ENCODE results near the gene USP31.

The USP31 gene

DNA sequence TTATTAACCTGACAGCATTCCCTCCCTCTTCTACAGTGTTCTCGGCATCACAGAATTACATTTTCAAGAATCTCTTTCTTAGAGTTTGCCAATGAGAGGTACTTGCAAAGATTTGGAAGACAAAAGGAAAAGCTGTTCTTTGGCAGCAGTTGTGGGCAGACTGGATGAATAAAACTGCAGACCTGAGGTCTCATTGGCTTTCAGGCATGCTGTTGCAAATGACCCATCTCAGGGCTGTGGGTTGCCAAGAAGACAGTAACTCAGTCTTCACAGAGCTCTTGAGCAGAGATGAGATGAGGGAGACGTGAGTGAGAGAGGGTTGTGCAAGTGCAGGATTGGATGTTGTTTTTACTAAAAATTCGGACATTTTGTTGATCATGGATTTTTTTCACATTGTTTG is 11.3 kb upstream of the USP31 start:
- Histone ChIP-seq H3K9me2 (ENCODE audit: low read depth, low read length) (no peaks in the 10 kb centered on the region), H3F3A (ENCODE audit: insufficient read depth, low read length) (no peaks in the 10 kb centered on the region), H3K27ac (ENCODE audit: low read depth, low read length, poor library complexity, severe bottlenecking) (no peak overlapping the region), H2AFZ (ENCODE audit: low read length) (no peak overlapping the region), H3K4me1 (ENCODE audit: insufficient read depth, low read length, severe bottlenecking) (no peaks in the 10 kb centered on the region), H3K9me3 (ENCODE audit: low read length) (no peaks in the 10 kb centered on the region), H3K36me3 (ENCODE audit: insufficient read depth, low read length) (no peaks in the 10 kb centered on the region), H3K4me2 (ENCODE audit: low read length) (no peak overlapping the region), H3K4me3 (ENCODE audit: low read depth, low read length, poor library complexity, severe bottlenecking) (no peak overlapping the region), H3K9ac (ENCODE audit: low read length) (no peak overlapping the region), H3K79me2 (ENCODE audit: insufficient read depth, low read length) (no peaks in the 10 kb centered on the region), H3K27me3 (ENCODE audit: insufficient read depth, low read length) (no peaks in the 10 kb centered on the region; the same call in 1 of the 2 replicates), H4K20me1 (ENCODE audit: insufficient read depth, low read length) (no peaks in the 10 kb centered on the region)
- TF ChIP-seq EZH2 (IDR thresholded peaks at IDR 0.05; ENCODE audit: borderline replicate concordance, low read length) = no peak
- TF ChIP-seq, protein P1, sequence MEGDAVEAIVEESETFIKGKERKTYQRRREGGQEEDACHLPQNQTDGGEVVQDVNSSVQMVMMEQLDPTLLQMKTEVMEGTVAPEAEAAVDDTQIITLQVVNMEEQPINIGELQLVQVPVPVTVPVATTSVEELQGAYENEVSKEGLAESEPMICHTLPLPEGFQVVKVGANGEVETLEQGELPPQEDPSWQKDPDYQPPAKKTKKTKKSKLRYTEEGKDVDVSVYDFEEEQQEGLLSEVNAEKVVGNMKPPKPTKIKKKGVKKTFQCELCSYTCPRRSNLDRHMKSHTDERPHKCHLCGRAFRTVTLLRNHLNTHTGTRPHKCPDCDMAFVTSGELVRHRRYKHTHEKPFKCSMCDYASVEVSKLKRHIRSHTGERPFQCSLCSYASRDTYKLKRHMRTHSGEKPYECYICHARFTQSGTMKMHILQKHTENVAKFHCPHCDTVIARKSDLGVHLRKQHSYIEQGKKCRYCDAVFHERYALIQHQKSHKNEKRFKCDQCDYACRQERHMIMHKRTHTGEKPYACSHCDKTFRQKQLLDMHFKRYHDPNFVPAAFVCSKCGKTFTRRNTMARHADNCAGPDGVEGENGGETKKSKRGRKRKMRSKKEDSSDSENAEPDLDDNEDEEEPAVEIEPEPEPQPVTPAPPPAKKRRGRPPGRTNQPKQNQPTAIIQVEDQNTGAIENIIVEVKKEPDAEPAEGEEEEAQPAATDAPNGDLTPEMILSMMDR (IDR thresholded peaks at IDR 0.05; ENCODE audit: low read length) = no peak

DNA sequence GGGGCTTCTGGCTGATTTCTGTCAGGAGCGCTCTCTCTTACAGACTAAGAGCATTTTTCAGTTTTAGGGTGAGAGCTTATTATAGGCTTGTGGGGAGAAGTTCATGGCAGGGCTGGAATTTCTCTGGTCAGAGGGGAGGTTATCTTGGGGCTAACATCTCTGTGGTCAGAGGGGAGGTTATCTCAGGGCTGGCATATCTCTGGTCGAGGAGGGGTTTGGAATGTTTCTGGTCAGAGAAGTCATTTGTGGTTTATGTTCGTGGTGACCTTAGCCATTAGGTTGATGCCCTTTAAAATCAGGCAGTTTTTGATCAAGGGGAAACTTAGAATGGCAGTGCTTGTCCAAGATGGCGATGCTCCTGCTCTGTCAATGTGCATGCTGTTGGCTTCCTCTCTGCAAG is 10.8 kb upstream of the USP31 start:
- Histone ChIP-seq H3K4me2 (ENCODE audit: low read length) (no peak overlapping the region), H3K4me1 (ENCODE audit: insufficient read depth, low read length, severe bottlenecking) (no peaks in the 10 kb centered on the region), H3F3A (ENCODE audit: insufficient read depth, low read length) (no peaks in the 10 kb centered on the region), H3K79me2 (ENCODE audit: insufficient read depth, low read length) (no peaks in the 10 kb centered on the region), H3K27ac (ENCODE audit: low read depth, low read length, poor library complexity, severe bottlenecking) (no peak overlapping the region), H3K9ac (ENCODE audit: low read length) (no peak overlapping the region), H3K4me3 (ENCODE audit: low read depth, low read length, poor library complexity, severe bottlenecking) (no peak overlapping the region), H3K36me3 (ENCODE audit: insufficient read depth, low read length) (no peaks in the 10 kb centered on the region), H3K27me3 (ENCODE audit: insufficient read depth, low read length) (no peaks in the 10 kb centered on the region; the same call in 1 of the 2 replicates), H4K20me1 (ENCODE audit: insufficient read depth, low read length) (no peaks in the 10 kb centered on the region), H3K9me2 (ENCODE audit: low read depth, low read length) (no peaks in the 10 kb centered on the region), H2AFZ (ENCODE audit: low read length) (no peak overlapping the region), H3K9me3 (ENCODE audit: low read length) (no peaks in the 10 kb centered on the region)
- TF ChIP-seq, protein P1 (IDR thresholded peaks at IDR 0.05; ENCODE audit: low read length) = no peak

DNA sequence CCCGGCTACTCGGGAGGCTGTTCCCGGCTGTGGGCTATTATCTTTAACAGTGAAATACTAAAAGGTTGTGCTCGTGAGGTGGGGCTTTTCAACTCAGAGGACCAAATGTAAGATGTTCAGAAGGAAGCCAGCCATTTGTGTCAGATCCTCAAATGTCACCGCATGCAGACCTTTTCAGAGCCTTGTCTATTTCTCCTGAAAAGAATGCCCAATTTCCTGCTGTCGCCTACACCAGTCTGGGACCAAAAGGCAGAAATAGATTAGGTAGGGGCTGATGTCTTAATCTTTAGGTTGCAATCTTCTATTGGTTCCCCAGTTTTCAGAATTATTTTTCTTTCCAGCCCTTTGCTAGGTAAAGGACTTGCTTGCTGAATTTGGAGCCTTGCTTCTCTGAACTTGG is 8.9 kb upstream of the USP31 start:
- Histone ChIP-seq H3K36me3 (ENCODE audit: insufficient read depth, low read length) (no peaks in the 10 kb centered on the region), H3K9me3 (ENCODE audit: low read length) (no peaks in the 10 kb centered on the region), H3K27me3 (ENCODE audit: insufficient read depth, low read length) (no peaks in the 10 kb centered on the region; the same call in 1 of the 2 replicates), H4K20me1 (ENCODE audit: insufficient read depth, low read length) (no peaks in the 10 kb centered on the region), H3K9me2 (ENCODE audit: low read depth, low read length) (no peaks in the 10 kb centered on the region), H3K4me1 (ENCODE audit: insufficient read depth, low read length, severe bottlenecking) (no peaks in the 10 kb centered on the region), H3F3A (ENCODE audit: insufficient read depth, low read length) (no peaks in the 10 kb centered on the region), H3K79me2 (ENCODE audit: insufficient read depth, low read length) (no peaks in the 10 kb centered on the region), H3K4me2 (ENCODE audit: low read length) (no peak overlapping the region), H3K27ac (ENCODE audit: low read depth, low read length, poor library complexity, severe bottlenecking) (no peak overlapping the region), H2AFZ (ENCODE audit: low read length) (no peak overlapping the region), H3K4me3 (ENCODE audit: low read depth, low read length, poor library complexity, severe bottlenecking) (no peak overlapping the region), H3K9ac (ENCODE audit: low read length) (no peak overlapping the region)
- TF ChIP-seq, protein P1 (IDR thresholded peaks at IDR 0.05; ENCODE audit: low read length) = no peak
- no peak for TF ChIP-seq EZH2 (IDR thresholded peaks at IDR 0.05; ENCODE audit: borderline replicate concordance, low read length)

Data from OCI-LY1 (cell line).